Sigmoid colon (tissue), 3 donors: ENCODE results near the gene CREB3L4.

Experiments
- CTCF ChIP-seq, 4 experiments: fragments of 450-650 bp in 3 of 4; fragments of 200-600 bp in 1 of 4; IDR thresholded peaks; one replicate each; pipeline ENCODE4 v1.5.1; 2016 to 2019; ENCODE audit warnings: antibody characterized with exemption in 4 of 4, mild to moderate bottlenecking in 3 of 4, moderate library complexity in 2 of 4
- POLR2A ChIP-seq, 2 donors: fragments of 450-650 bp; IDR thresholded peaks; one replicate each; pipeline ENCODE4 v1.6.1; 2016; ENCODE audit warnings: antibody characterized with exemption in 2 of 2, mild to moderate bottlenecking in 2 of 2, moderate library complexity in 2 of 2

- no peak for TF ChIP-seq CTCF (IDR thresholded peaks at IDR 0.05)
- no peak for TF ChIP-seq POLR2A (IDR thresholded peaks at IDR 0.05)
Observed at GRCh38 chr1:154019940-154020339, 52.2 kb downstream of the CREB3L4 start.
